NCI-H446 (cell line): Measurements from ENCODE around the gene PDIA3.
"Not testable (repeated sequence)": the region's sequence is repeated elsewhere in the genome, so short reads cannot be mapped to it uniquely, and the experiment has no call there.

ENCODE experiments used
- DNase-seq, 2 experiments: peaks; one replicate each; lab custom pipeline; 2025; lab: John Stamatoyannopoulos, UW

Gene PDIA3

DNA sequence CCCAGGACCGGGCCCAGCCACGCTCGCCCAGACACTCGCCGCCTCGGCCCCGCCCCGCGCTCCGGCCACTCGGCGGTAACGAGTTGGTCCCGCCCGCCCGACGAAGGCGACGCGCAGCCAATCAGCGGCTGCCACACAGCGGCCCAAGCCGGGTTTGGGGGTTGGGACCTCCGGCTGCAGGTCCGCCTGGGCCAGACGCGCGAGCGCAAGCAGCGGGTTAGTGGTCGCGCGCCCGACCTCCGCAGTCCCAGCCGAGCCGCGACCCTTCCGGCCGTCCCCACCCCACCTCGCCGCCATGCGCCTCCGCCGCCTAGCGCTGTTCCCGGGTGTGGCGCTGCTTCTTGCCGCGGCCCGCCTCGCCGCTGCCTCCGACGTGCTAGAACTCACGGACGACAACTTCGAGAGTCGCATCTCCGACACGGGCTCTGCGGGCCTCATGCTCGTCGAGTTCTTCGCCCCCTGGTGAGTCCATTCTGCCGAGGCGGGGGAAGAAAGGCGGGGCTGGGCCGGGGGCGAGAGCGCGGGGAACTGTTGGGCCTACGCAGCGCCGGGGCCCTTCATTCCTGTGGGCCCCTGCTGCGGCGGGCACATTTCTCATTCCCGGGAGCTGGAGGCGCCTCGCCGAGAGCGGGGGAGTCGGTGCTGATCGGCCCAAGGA is at the start of gene PDIA3:
Gene PDIA3, plus strand, starts transcription at position 194 of the 658 bp plus-strand sequence. Its CDS starts 102 bp downstream, at position 296.
- peak; percentile 58 to 92 for DNase-seq

DNA sequence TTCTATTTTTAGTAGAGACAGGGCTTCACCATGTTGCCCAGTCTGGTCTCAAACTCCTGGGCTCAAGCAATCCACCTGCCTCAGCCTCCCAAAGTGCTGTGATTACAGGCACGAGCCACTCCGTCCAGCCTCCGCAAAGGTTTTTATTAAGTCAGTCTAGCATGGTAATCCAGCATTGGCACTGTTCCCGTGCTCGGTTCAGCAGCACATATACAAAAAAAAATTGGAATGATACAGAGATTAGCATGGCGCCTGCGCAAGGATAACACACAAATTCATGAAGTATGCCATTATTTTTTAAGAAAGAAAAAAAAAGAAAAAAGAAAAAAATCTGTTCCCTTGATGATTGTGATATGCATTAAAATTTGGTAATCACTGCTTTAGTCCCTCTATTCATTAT is 44.1 kb upstream of the PDIA3 start:
- DNase-seq, result peak in 1 of 2 experiments; percentile 3

DNA sequence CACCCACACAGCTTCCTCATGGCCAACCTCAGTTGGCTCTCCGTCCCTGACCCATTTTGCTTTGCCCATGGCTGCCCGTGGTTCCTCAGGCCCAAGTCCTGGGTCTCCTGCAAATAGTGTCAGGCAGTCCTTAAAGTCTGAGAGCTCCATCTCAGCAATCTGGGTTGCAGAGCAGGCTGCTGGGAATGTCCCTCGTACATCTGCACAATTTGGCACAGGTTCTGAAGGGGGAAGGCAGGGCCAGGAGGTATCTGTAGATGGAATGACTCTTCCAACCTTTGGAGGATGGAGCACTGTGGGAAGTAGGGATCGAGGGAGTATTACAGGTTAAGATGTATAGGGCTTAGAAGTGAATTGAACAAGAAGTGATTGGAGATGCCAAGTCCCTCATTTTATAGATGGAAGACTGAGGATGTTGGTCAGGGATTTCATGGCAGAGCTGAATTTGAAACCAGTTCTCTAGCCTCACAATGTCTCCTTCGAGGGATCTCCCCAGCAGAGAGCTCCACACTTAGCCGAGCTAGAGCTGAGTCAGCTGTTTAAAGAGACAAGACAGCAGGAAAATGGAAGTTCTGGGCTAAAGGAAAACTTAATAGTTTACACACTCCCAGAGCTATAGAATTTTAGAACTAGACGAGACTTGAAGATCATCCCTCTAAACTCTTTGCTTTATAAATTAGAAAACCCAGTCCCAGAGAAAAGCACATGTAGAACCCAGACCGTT is 43.4 kb upstream of the PDIA3 start:
- no peak for DNase-seq

DNA sequence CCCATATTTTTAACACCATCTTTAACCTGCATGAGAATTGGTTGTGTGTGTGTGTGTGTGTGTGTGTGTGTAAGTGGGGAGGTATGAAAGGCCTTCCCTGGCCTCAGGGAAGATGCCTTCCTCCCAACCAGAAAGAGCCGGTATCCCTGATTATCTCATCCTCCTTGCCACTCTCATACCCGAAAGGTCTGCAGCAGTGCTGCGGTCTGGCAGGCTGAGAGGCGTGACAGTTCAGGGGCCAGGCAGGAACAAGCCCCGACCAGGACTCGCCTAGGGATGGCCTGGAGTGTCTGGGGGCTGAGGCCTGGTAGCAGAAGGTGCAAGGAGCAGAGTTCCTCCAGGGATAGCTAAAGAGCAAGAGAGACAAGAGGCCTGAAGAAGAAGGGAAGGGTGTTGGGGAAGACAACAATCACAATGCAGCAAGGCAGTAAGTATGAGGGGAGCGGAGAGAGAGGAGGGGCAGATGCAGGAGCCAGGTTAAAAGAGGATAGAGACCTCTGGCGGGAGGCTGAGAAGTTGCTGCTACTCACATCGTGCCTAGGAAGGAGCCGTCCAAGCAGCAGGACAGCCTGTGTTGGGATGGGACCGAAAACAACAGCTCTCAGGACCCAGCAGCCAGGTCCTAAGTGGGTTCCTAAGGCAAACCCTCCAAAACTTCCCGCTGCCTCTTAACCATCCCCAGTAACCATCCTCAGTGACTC is 35.7 kb upstream of the PDIA3 start:
- not testable (repeated sequence) for DNase-seq

DNA sequence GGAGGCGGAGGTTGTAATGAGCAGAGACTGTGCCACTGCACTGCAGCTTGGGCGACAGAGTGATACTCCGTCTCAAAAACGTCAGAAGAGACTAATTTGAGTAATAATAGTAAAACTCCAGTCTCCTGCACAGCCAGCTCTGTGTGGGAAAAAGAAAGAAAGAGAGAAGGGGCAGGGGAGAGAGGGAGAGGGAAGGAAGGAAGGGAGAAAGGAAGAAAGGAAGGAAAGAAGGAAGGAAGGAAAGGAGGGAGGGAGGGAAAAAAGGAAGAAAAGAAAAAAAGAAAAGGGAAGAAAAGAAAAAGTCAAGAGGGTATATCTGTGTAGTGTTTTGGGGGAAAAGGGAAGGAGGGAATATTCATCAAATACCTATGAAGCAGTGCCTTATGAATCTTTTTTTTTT is 23.1 kb upstream of the PDIA3 start:
- no peak for DNase-seq

DNA sequence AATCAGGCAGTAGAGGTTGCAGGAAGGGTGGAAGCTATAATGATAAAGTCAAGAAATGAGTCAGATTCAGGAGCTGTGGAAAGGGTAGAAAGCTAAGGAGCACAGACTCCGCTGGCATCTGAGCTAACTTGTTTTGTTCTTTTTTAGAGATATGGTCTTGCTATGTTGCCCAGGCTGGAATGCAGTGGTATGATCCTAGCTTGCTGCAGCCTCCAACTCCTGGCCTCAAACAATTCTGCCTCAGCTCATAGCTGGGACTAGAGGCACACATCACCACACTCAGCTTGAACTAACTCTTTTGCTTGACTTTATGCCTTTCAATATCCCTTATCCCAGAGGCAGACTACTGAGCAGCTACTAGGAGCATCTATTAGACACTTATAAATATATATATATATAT is 19.9 kb upstream of the PDIA3 start:
- DNase-seq, result not testable (repeated sequence)

DNA sequence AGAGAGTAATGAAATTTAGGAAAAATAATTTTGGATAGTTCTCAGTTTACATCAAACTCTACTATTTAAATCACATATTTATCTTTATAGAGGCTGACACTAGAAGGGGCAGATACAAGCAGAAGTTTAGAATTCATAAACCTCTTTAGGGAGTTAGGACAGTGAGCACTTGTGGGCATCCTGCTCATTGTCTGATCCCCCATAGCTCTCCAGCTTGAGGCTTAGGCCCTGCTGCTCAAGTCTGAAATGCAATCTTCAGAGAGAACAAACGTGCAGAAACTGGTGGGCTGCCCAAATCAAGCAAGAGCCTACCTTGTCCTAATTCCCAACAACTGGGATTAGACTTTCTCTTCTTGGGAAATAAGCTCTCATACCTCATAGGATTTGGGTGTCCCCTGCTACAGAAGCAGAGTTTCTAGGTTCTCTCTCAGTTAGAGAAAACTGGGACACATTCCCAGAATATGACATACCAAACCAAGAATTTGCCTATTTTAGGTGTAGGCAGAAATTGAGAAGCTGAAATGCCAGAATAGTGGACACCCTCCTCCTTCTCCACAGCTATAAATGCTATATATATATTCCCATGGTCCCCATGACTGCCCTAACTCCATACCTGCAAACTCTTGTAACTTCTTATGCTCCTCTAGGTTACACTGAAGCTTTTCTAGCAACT is 18.0 kb upstream of the PDIA3 start:
- DNase-seq, result not testable (repeated sequence)

DNA sequence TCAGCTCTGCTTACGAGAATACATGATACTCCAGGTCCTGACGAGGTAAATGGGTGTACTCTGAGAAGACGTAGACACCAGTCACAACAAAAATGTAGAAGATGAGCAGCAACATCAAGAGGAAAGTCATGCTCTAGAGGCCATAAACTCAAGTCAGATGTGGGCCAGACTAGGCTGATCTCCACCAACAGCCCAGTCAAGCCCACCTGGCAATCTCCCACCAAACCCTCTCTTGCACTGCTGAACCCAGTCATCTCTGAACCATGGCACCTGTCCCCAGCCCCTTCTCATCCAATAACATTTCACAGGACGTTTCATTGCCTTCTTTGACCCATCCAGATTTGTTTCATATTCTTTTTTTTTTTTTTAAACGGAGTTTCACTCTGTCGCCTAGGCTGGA is 10.8 kb upstream of the PDIA3 start:
- no peak for DNase-seq

DNA sequence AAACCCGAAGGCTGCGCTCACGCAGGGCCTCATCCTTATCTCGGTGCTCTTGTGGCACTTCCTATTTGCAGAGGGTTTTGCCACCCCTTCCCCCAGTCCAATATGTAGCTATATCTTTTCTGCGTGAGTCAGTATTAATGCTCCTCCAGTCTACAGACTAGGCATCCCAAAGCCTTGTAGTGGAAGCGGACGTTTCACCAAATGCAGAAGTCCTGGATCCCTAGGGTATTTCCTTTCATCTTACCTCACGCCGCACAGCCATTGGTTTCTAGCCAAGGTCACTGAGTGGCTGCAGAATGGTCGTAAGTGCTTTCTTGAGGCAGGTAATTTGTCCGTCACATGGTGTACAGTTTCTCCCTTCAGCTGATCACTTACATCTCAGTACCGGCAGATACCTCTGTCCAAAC is 668 bp downstream of the PDIA3 start:
- not testable (repeated sequence) for DNase-seq

DNA sequence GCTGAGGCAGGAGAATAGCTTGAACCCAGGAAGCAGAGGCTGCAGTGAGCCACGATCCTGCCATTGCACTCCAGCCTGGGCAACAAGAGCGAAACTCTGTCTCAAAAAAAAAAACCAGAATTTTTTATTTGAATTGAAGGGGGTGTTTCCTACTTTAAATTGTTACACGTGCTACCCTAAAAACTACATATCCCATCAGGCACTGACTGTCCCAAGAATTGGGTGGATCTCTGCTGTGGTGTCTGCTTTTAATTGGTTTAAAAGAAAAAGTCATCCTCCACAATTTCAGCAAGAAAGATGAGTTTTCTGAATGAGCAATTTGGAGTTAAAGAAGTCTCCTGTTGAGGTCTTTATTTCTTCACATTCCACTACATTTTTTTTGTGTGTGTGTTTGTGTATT is 2.1 kb downstream of the PDIA3 start:
- DNase-seq, result no peak

DNA sequence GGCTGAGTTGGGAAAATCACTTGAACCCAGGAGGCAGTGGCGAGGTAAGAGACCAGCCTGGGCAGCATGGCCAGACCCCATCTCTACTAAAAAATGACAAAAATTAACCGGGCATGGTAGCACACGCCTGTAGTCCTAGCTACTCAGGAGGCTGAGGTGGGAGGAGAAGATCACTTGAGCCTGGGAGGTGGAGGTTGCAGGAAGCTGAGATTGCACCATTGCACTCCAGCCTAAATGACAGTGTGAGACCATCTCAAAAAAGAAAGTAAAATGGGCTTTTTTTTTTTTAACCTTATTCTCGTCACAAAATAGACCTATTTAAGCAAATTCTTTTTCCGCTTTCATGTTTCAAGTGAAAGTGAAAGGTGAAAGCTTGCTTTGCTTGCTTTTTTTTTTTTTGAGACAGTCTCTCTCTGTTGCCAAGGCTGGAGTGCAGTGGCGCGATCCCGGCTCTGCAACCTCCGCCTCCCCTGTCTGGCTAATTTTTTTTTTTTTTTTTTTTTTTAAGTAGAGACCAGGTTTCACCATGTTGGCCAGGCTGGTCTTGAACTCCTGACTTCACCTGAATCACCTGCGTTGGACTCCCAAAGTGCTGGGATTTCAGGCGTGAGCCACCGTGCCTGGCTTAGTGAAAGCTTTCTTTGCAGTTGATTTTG is 3.6 kb downstream of the PDIA3 start:
- DNase-seq, result no peak

DNA sequence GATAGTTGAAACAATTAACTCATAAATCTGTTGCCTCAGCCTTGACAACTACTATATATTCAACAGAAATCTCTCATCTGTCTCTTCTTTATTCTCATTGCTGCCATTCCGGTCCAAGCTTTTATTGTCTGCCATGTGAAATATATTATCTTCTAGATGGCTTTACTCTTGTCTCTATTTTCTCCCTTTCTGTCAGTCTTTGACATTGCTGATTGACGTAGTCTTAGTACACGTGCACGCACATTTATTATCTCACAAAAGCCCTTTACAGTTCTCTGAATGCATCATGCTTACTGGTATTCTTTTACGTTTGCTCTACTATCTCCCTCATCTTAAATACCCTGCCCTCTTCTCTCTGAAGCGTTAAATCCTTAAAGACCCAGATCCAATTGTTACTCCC is 5.6 kb downstream of the PDIA3 start:
- no peak for DNase-seq

DNA sequence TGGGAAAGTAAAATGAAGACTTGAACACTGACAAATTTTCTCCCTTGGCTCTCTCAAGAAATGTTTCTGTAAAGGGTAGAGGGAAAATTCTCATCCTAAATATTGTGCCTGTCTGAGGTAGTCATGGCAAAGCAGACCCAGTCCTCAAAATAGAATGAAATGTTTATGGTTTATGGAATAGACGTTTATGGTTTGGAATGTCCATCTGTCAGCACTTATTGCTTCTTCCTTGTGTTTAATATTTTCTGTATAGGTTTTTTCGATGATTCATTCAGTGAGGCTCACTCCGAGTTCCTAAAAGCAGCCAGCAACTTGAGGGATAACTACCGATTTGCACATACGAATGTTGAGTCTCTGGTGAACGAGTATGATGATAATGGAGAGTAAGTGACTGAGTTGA is 16.6 kb downstream of the PDIA3 start:
- DNase-seq, result no peak

DNA sequence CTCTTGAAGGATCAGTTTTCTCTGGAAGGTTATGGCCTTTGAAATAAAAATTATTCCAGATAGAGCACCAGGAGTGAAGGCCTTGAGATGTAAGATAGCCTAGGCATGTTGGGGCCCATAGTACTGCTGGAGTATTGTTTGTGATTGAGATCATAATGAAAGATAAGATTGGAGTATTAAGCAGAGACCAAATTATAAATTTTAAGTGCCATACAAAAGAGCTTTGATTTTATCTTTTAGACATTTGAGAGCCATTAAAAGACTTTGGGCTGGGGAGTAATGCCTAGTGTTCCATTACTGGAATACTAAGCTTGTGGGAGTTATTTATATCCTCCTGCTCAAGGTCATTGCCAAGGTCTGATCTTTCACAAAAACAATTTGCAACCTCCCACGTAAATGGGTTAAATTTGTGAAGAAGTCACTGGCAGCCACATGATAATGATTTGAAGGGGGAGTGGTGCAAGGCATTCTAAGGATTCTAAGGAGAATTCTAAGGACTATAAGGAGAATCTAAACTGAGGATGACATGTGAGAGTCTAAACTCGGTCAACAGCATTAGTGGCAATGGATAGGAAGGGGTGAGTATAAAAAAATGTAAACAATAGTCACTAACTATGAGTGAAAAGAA is 17.7 kb downstream of the PDIA3 start:
- no peak for DNase-seq

DNA sequence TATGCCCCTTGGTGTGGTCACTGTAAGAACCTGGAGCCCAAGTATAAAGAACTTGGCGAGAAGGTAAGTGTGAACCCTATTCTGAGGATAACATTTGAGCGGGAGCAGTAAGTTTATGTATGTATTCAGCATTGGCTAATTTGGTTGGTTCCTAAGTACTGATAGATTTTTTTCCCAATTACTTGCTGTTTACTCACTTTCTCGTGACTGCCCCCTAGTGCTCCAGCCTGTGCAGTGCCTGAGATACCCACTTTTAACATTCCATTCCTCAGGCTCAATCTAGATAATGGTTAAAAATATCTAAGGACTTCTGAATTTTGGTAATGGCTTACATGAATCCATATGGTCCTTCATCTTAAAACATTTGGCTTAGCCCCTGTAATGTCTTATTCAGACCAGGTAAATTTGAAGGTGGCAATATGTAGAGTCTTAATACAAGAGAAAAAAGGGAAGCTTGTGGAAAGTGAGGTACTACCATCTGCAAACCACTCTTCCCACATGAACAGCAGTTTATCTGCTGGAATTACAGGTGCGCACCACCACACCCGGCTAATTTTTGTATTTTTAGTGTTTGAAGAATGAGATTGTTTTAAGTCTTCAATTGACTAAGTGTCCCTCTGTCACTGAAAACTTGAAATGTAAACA is 23.5 kb downstream of the PDIA3 start:
- peak; percentile 36 to 46 for DNase-seq

DNA sequence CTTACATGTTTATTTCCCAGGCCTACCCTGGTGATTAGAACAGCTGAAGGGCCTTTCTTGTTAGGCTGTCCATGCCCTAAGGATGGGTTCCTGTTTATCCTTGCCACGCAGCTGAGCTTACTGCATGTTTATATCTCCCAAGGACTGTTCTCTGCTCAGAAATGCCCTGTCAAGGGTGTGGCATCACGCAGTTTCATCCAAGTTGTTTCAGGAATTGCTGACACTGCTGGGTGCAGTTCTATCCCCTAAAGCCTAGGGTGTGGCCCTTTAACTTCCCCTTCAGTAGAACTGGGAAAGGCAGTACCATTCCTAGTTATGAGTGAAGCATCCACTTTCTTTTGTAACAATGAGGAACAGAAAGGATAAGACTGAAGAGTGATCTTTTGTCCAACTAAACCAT is 25.6 kb downstream of the PDIA3 start:
- no peak for DNase-seq

DNA sequence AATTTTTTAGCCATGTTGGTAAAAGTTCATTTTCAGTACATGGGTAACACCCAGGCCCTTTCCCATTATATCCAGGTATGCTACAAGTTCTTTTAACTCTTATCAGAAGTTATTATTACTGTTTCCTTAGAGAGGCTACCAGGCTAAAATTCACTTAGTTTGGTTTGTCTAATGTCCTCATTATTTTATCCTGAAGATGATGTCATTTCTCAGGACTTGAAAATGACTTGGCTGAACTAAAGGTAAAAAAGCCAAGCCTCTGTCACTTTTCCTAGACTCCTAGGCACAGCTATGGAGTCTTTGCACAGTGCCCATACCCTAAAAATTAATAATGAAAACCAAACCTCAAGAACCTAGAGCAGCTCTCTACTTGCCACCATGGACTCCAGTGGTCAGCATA is 26.4 kb downstream of the PDIA3 start:
- no peak for DNase-seq

DNA sequence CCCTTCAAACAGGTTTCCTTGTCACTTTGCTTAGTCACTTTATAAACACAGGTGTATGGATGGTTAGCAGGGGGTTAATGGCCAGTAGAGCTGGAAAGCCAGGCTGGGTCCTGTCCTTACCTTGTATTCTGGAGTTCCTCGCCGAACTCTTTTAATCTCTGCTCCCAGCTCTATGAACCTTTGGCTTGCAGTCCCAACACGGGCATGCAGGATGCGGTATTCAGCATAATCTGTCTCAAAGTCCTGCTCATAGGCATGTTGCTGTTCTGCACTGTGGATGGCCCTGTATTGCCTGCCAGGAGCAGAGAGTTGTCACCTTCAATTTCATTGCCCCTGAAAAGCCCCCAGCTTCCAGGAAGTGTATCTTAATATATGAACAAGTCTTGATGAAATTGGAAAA is 27.8 kb downstream of the PDIA3 start:
- DNase-seq, result no peak

DNA sequence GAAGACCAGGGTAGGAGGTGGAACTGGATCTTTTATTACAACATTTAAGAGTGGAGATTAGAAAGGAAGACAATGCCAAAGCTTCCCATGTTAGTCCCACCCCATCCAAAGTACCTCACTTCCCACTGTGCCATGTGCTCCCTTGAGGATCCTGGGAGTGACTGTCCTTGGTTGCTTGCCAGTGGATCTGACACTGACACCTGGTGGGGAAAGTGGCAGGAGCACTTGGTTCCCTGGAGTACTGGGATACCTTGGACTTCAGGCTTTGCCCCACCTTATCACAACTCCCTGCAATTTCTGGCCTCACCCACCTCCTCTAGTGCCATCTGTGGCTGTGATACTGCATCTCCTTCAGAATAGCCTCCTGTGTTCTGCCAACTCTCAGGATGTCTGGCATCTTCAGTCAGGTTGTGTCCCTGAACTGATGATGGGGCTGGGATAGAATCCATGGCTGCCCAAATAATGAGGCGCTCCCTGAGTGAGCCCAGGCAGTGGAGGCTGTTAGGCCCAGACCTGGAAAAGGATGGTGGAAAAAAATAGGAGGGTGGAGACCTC is 29.2 kb downstream of the PDIA3 start:
- DNase-seq, result peak in 1 of 2 experiments; percentile 40

DNA sequence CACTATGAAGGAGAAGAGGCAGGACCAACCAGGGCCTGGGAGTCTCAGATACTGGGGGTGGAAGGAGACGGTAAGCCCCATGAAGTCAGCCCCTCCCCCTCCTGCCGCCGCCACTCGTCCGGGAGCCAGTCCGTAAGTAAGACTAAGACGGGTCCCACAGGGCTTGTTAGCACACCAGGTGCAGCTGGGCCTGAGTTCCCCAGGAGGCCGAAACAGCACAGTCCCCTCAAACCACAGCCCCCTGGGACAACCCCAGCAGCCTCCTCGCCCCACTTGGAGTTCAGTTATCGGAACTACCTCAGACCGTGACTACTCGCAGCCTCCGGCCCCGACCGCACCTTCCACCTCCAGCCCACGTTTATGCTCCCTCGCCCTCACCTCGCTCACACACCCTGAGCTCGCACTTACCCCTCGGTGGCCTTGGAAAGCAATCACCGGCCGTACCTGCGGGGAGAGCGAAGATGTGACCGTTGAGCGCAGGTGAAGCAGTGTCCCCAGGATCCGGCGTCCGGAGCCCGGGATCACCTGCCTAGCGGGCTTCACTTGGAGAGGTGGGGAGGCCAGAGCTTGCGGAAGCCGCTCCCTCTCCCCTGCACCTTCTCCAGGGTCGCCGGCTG is 30.0 kb downstream of the PDIA3 start:
- DNase-seq, result no peak
